ENCODE data around the gene THUMPD2. TPM values are rescaled to one million over a fixed set of nuclear protein-coding genes. Genes with fewer than 3 reads are reported as not detected.
A peak's percentile ranks its signal among the peaks of the same experiment; 100 is the strongest.
"Not testable (repeated sequence)": the region's sequence is repeated elsewhere in the genome, so short reads cannot be mapped to it uniquely, and the experiment has no call there.

THUMPD2 gene
- total RNA-seq, 4 donors from 2014 or later = 9.3 to 26.7 (median 19.2) TPM

DNA sequence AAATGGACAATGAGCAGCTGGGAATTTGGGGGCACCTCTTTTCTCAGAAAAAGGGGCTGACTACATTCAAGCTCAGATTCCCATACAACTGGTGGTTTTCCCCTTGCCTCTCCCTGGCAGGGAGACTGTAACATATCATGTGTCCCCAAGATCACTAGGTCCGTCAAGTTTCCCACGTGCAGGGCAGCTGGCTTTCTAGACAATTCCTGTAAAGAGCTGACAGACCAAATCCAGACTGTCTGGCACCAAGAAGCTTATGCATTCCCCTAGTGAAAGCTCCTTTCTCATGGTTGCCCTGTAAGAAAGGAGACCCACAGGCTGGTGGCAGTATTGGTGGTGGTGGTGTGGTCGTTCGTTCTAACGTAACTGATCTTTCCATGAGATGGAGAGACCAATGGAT, 48.8 kb downstream of the THUMPD2 start:
- H3K36me3 ChIP-seq = no peaks in the 10 kb centered on the region
- intact Hi-C loops (cut with DNase I) = loop anchor here (10.0 kb wide), 1 partner anchor 135 kb away; no protein-coding TSS in a partner anchor
- WGBS, 2 donors = 68 to 79% methylated on average over 4 to 5 of the region's 5 CpGs
- no peak overlapping the region for H3K4me3 ChIP-seq (replicated peaks in 1 of 3)
- no peak for DNase-seq
- no peak overlapping the region for H3K27ac ChIP-seq
- no peaks in the 10 kb centered on the region for H3K4me1 ChIP-seq
- H3K9me3 ChIP-seq = no peaks in the 10 kb centered on the region
- no peaks in the 10 kb centered on the region for H3K27me3 ChIP-seq
- TF ChIP-seq POLR2A (IDR thresholded peaks at IDR 0.05) = no peak
- TF ChIP-seq, protein P1, sequence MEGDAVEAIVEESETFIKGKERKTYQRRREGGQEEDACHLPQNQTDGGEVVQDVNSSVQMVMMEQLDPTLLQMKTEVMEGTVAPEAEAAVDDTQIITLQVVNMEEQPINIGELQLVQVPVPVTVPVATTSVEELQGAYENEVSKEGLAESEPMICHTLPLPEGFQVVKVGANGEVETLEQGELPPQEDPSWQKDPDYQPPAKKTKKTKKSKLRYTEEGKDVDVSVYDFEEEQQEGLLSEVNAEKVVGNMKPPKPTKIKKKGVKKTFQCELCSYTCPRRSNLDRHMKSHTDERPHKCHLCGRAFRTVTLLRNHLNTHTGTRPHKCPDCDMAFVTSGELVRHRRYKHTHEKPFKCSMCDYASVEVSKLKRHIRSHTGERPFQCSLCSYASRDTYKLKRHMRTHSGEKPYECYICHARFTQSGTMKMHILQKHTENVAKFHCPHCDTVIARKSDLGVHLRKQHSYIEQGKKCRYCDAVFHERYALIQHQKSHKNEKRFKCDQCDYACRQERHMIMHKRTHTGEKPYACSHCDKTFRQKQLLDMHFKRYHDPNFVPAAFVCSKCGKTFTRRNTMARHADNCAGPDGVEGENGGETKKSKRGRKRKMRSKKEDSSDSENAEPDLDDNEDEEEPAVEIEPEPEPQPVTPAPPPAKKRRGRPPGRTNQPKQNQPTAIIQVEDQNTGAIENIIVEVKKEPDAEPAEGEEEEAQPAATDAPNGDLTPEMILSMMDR (IDR thresholded peaks at IDR 0.05) = no peak

- no peaks in the 10 kb centered on the region for H3K9me3 ChIP-seq
- WGBS, 2 donors = 57% methylated on average over 5 of the region's 5 CpGs
- no peak for TF ChIP-seq POLR2A (IDR thresholded peaks at IDR 0.05)
- TF ChIP-seq, protein P1 (IDR thresholded peaks at IDR 0.05) = peak; percentile 41 to 79 (median 60)
- H3K27me3 ChIP-seq = no peaks in the 10 kb centered on the region
- intact Hi-C loops (cut with DNase I) = no loop called here
- H3K4me1 ChIP-seq = peaks cover 4 to 8% of the 10 kb centered on the region in 2 donors
- H3K27ac ChIP-seq = no peak overlapping the region
- H3K4me3 ChIP-seq (replicated peaks in 1 of 3) = no peak overlapping the region
- peak; percentile 47 to 65 for DNase-seq
- H3K36me3 ChIP-seq = no peaks in the 10 kb centered on the region
These were observed 50.1 kb downstream of the THUMPD2 start for GRCh38 chr2:39728941-39729351.

DNA sequence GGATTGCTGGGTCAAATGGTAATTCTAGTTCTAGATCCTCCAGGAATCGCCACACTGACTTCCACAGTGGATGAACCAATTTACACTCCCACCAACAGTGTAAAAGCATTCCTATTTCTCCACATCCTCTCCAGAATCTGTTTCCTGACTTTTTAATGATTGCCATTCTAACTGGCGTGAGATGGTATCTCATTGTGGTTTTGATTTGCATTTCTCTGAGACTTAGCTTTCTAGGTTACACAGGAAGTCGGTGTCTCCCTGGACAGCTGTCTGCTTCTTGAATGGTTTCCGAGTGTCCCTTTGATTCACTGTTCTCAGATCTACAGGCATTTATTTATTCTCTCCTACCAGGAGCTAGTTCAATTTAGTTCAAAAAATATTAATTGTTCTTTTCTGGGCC, 51.0 kb downstream of the THUMPD2 start:
- WGBS, 2 donors = 85% methylated on average over 4 of the region's 4 CpGs

GRCh38 chr2:39725401-39725800, 53.7 kb downstream of the THUMPD2 start:
- H3K4me1 ChIP-seq = peaks cover 13 to 19% of the 10 kb centered on the region in 2 donors
- no peaks in the 10 kb centered on the region for H3K27me3 ChIP-seq
- H3K36me3 ChIP-seq = no peaks in the 10 kb centered on the region
- WGBS, 2 donors = 90 to 93% methylated on average over 5 of the region's 5 CpGs
- H3K27ac ChIP-seq = no peak overlapping the region
- TF ChIP-seq, protein P1 (IDR thresholded peaks at IDR 0.05) = no peak
- no peak for DNase-seq
- no peak overlapping the region for H3K4me3 ChIP-seq (replicated peaks in 1 of 3)
- no peaks in the 10 kb centered on the region for H3K9me3 ChIP-seq
- intact Hi-C loops (cut with DNase I) = no loop called here

More for the DNA sequence above, 51.0 kb downstream of the THUMPD2 start:
- H3K27ac ChIP-seq; H3K9me3 ChIP-seq; DNase-seq; H3K27me3 ChIP-seq; H3K4me3 ChIP-seq (replicated peaks in 1 of 3); H3K36me3 ChIP-seq; intact Hi-C loops (cut with DNase I): not testable (repeated sequence)
- peaks cover 13 to 16% of the 10 kb centered on the region in 2 donors for H3K4me1 ChIP-seq

DNA sequence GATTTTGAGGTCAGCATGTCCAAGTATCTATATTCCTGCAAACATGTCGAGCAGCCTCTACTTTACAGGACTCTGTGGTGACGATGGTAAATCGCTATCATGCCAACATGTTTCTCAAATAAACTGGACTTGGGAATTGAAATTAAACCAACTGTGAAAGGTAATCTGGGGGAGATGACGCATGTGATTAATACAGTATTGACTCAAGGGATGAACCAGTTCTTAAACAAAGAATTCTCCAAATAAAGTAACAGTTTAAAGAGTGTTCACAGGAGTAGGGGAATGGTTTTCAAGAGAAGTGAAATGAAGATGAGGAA, 54.3 kb downstream of the THUMPD2 start:
- H3K27me3 ChIP-seq = no peaks in the 10 kb centered on the region
- 95 to 99% methylated on average over 4 of the region's 4 CpGs for WGBS, 2 donors
- H3K4me1 ChIP-seq = peaks cover 13 to 19% of the 10 kb centered on the region in 2 donors
- H3K36me3 ChIP-seq = no peaks in the 10 kb centered on the region
- no peaks in the 10 kb centered on the region for H3K9me3 ChIP-seq
- DNase-seq = no peak
- intact Hi-C loops (cut with DNase I) = no loop called here
- no peak overlapping the region for H3K27ac ChIP-seq
- TF ChIP-seq, protein P1 (IDR thresholded peaks at IDR 0.05) = no peak
- TF ChIP-seq POLR2A (IDR thresholded peaks at IDR 0.05) = no peak
- H3K4me3 ChIP-seq (replicated peaks in 1 of 3) = no peak overlapping the region

Measured in thyroid gland (tissue), 4 donors.